Esophagus squamous epithelium (tissue), 5 donors: Measurements from ENCODE around the gene VPS26C. TPM values are rescaled to one million over a fixed set of nuclear protein-coding genes. Genes with fewer than 3 reads are reported as not detected.

Source experiments
- DNase-seq: peaks from one replicate; lab custom pipeline; 2025; lab: John Stamatoyannopoulos, UW
- H3K27ac ChIP-seq, 4 donors: fragments of 200-600 bp; sonication (generic); one replicate each; pipeline ENCODE4 v1.5.1; 2016 to 2019; ENCODE audit warnings: mild to moderate bottlenecking in 1 of 4
- H3K27me3 ChIP-seq, 4 donors: fragments of 200-600 bp; sonication (generic); 1 replicate in 3 of 4; 2 replicates in 1 of 4; pipeline versions ENCODE4 v1.5.1 to v1.6.0; 2017 to 2021; ENCODE audit warnings: antibody characterized with exemption in 1 of 4
- H3K36me3 ChIP-seq, 3 donors: fragments of 200-600 bp; sonication (generic); one replicate each; pipeline ENCODE4 v1.5.1; 2016 to 2019
- H3K4me1 ChIP-seq, 3 donors: fragments of 200-600 bp; sonication (generic); one replicate each; pipeline ENCODE4 v1.5.1; 2017 to 2019
- H3K4me3 ChIP-seq, 4 donors: fragments of 200-600 bp; sonication (generic); 1 replicate in 3 of 4; 2 replicates in 1 of 4; pipeline ENCODE4 v1.5.1; 2016 to 2019; ENCODE audit warnings: mild to moderate bottlenecking in 2 of 4, moderate library complexity in 1 of 4
- H3K9me3 ChIP-seq, 3 donors: fragments of 200-600 bp; sonication (generic); one replicate each; pipeline ENCODE4 v1.5.1; 2016 to 2019
- CTCF ChIP-seq, 6 experiments: fragments of 450-650 bp in 4 of 6; fragments of 200-600 bp in 2 of 6; sonication (generic) in 2 of 6; IDR thresholded peaks; one replicate each; pipeline ENCODE4 v1.5.1; 2016 to 2019; ENCODE audit warnings: antibody characterized with exemption in 6 of 6, mild to moderate bottlenecking in 4 of 6, moderate library complexity in 4 of 6
- POLR2A ChIP-seq, 4 donors: fragments of 450-650 bp; IDR thresholded peaks; one replicate each; pipeline ENCODE4 v1.6.1; 2017; ENCODE audit warnings: antibody characterized with exemption in 4 of 4, mild to moderate bottlenecking in 4 of 4, moderate library complexity in 3 of 4
- WGBS, 2 donors: methylation state at CpG; one replicate each; pipeline ENCODE4 v1.1.5; 2018; 5-methylcytosine and 5-hydroxymethylcytosine counted together
- intact Hi-C: fragments of 100-400 bp; cut with DNase I; formaldehyde crosslinking; loops from one replicate; pipeline ENCODE4 v1.15.0; 2022
- total RNA-seq, 4 donors: library from RNA; depleted of rRNA; stranded (reverse); fragments of >200 nt; gene quantifications; one replicate each; pipeline ENCODE4 v1.1.0, GENCODE V29; 2016
- donor health status: DM: yes; HTN: yes; CAD: no.

The VPS26C gene
- total RNA-seq, 4 donors from 2014 or later = 35.6 to 58.0 (median 44.0) TPM

GRCh38 chr21:37196847-37197246 lies 70.3 kb downstream of the VPS26C start:
- no peak for DNase-seq
- no peak overlapping the region for H3K4me3 ChIP-seq
- TF ChIP-seq CTCF (IDR thresholded peaks at IDR 0.05) (no peak), POLR2A (IDR thresholded peaks at IDR 0.05) (no peak)
- no peaks in the 10 kb centered on the region for H3K27me3 ChIP-seq
- 93 to 94% methylated on average over 8 of the region's 8 CpGs for WGBS, 2 donors
- H3K36me3 ChIP-seq = peaks cover 0 to 97% (median 5%) of the 10 kb centered on the region in 3 donors
- H3K9me3 ChIP-seq = no peaks in the 10 kb centered on the region
- peaks cover 0 to 7% (median 0%) of the 10 kb centered on the region in 3 donors for H3K4me1 ChIP-seq
- H3K27ac ChIP-seq = no peak overlapping the region
- intact Hi-C loops = no loop called here

- DNase-seq = no peak
- no peaks in the 10 kb centered on the region for H3K9me3 ChIP-seq
- 82 to 87% methylated on average over 1 to 6 of the region's 15 CpGs for whole genome bisulfite sequencing, 2 donors
- intact Hi-C loops = no loop called here
- H3K4me3 ChIP-seq = no peak overlapping the region
- no peak overlapping the region for H3K27ac ChIP-seq
- TF ChIP-seq CTCF (IDR thresholded peaks at IDR 0.05) (no peak), POLR2A (IDR thresholded peaks at IDR 0.05) (no peak)
- H3K4me1 ChIP-seq = peaks cover 0 to 7% (median 0%) of the 10 kb centered on the region in 3 donors
- H3K27me3 ChIP-seq = no peaks in the 10 kb centered on the region
- H3K36me3 ChIP-seq = peaks cover 0 to 96% (median 5%) of the 10 kb centered on the region in 3 donors
Measured at GRCh38 chr21:37195610-37196009, 71.5 kb downstream of the VPS26C start.

- WGBS, 2 donors = 70% methylated on average over 2 of the region's 3 CpGs
- DNase-seq = no peak
- Histone ChIP-seq H3K4me3 (no peak overlapping the region), H3K27me3 (no peaks in the 10 kb centered on the region), H3K36me3 (peaks cover 0 to 96% (median 5%) of the 10 kb centered on the region in 3 donors), H3K27ac (no peak overlapping the region), H3K4me1 (peaks cover 0 to 7% (median 0%) of the 10 kb centered on the region in 3 donors), H3K9me3 (no peaks in the 10 kb centered on the region)
- intact Hi-C loops = no loop called here
- no peak for TF ChIP-seq POLR2A (IDR thresholded peaks at IDR 0.05)
- TF ChIP-seq CTCF (IDR thresholded peaks at IDR 0.05) = no peak
Measured at GRCh38 chr21:37195059-37195458, 72.1 kb downstream of the VPS26C start.

GRCh38 chr21:37193676-37194075 lies 73.5 kb downstream of the VPS26C start:
- Histone ChIP-seq H3K4me1 (no peaks in the 10 kb centered on the region), H3K36me3 (peaks cover 0 to 97% (median 5%) of the 10 kb centered on the region in 3 donors), H3K27ac (no peak overlapping the region), H3K9me3 (no peaks in the 10 kb centered on the region), H3K4me3 (no peak overlapping the region), H3K27me3 (no peaks in the 10 kb centered on the region)
- intact Hi-C loops = no loop called here
- TF ChIP-seq POLR2A (IDR thresholded peaks at IDR 0.05) (no peak), CTCF (IDR thresholded peaks at IDR 0.05) (no peak)
- no peak for DNase-seq
- 86 to 93% methylated on average over 6 of the region's 6 CpGs for WGBS, 2 donors

- Histone ChIP-seq H3K27ac (no peak overlapping the region), H3K4me1 (no peaks in the 10 kb centered on the region), H3K9me3 (no peaks in the 10 kb centered on the region), H3K36me3 (peaks cover 0 to 99% (median 2%) of the 10 kb centered on the region in 3 donors), H3K4me3 (no peak overlapping the region), H3K27me3 (no peaks in the 10 kb centered on the region)
- no peak for DNase-seq
- intact Hi-C loops = no loop called here
- WGBS, 2 donors = 71 to 72% methylated on average over 4 of the region's 4 CpGs
- TF ChIP-seq CTCF (IDR thresholded peaks at IDR 0.05) (no peak), POLR2A (IDR thresholded peaks at IDR 0.05) (no peak)
Measured at GRCh38 chr21:37193006-37193405, 74.1 kb downstream of the VPS26C start.
